NAMALWA (cell line): ENCODE data around the gene ATP5F1D.
"Not testable (repeated sequence)": the region's sequence is repeated elsewhere in the genome, so short reads cannot be mapped to it uniquely, and the experiment has no call there.

Experiments used
- DNase-seq: peaks from one replicate; pipeline ENCODE4 v3.0.0-alpha.2; 2015; ENCODE audit warnings: low spot score

ATP5F1D gene

DNA sequence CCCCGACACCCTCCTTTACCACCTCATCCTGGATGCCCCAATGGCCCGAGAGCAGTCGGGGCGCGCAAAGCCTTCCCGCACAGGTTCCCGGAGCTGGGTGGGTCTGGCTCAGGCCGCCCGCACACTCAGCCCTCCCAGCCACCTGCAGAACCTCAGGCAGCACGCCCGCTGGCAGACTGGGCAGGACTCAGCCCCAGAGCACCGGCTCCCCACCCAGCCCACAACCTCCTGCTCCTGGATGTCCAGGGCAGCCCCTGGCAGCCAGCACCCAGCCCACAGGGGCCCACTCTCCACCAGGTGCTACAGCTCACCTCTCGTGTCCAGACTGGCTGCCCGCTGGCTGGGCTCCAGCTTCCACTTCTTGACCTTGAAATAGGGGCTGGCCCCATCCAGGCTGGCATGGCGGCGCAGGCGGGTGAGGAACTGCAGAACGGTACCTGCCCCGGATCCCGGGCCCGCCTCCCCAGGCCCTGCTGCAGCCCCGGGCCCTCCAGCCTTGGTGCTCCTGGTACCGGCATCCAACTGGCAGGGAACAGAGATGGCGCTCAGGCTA lies 8.4 kb upstream of the ATP5F1D start:
- DNase-seq, result no peak

- DNase-seq, result no peak
These were observed 7.2 kb upstream of the ATP5F1D start for GRCh38 chr19:1234051-1234954.

- no peak for DNase-seq
These were observed 6.6 kb upstream of the ATP5F1D start for GRCh38 chr19:1234955-1235380.

DNA sequence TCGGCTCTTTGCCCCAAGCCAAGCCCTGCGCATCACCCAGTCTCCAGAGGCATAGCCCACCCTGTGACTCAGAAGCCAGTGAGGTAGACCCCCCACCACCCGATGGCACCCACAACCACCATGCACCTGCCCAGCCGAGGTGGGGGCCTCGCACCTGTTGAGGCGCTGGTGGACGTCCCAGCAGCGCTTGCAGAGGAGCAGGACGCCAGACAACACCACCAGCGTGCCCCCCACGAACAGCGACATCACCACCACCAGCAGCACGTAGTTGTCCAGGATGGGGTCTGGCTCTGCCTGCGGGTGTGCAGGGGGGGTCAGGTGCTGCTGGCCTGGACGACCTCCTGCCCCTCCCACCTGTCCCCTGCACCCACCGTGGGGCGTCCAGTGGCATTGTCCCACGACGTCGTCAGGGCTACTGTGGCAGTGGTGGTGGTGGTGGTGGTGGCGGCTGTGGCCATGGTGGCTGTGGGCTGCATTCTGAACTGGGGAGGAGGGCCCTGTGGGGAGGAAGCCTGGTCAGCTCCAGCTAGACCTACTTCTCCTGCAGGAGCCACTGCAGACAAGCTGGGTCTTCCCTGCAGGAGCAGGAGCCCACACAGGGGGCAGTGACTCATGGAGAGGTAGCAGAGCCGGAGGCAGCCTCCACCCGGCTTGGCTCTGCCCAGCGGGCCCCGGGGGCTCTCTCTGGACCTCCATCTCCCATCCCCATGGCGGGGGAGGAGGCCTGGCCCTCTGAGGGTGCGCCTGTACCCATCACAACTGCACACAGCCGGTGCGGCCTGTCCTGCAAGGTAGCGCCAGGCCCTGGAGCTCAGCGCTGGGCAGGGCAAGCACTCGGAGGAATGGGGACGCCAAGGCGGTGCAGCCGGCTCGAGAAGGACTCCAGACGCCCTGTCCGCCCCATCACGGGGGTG lies 5.7 kb upstream of the ATP5F1D start:
- DNase-seq, result no peak

- no peak for DNase-seq
These were observed 5.0 kb upstream of the ATP5F1D start for GRCh38 chr19:1236576-1236975.

DNA sequence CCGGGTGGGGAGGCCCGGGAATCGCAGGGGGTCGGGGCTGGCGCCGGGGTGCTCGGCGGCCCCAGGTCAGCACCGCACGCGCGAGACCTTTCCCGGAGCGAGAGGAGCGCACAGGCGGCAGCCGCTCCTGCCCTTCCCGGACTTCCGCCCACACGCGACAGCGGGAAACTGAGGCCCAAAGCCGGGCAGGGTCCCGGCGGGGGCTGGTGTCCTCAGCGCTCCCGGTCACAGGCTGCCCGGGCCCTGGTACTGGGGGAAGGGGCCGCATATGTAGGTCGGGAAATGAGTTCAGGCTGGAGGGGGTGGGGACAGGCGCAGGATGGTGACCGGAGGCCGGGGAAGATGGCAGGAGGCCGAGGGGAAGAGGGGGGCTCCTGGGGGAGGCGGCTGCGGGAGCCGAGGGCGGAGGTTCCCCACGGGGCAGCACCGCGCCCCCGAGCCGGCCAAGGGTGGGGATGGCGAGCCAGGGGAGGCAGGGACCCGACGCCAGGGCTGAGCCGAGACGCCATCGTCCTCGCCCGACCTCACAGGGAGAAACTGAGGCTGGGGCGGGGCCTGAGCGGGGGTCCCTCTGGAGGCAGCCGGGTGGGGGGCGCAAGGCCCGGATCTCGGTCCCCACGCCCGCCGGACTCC lies 4.4 kb upstream of the ATP5F1D start:
- no peak for DNase-seq

- DNase-seq, result no peak
These were observed 3.7 kb upstream of the ATP5F1D start, which contains the start of gene CBARP for GRCh38 chr19:1237754-1238368. Gene CBARP (minus strand): TSS chr19:1238005. CDS start chr19:1236100, 1,905 bp downstream.

GRCh38 chr19:1238369-1239303 lies 2.9 kb upstream of the ATP5F1D start:
- DNase-seq, result no peak

DNA sequence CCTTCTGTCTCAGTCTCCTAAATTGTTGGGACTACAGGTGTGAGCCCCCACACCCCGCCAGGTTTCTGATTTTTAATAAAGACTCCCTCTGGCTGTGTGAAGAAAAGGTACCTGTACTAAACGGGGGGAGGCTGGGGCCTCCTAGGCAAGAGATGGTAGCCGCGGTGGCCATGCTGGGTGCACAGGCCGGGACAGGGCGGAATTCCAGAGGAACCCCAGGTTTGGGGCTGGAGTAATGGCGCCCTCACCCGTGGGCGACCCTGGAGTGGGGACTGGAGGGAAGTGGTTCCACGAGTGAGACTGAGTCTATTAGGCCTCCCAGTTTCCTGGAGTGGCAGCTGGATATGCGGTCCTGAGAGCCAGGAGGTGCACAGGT lies 2.1 kb upstream of the ATP5F1D start:
- no peak for DNase-seq

GRCh38 chr19:1239796-1240737 lies 1.5 kb upstream of the ATP5F1D start:
- DNase-seq, result peak; percentile 94

GRCh38 chr19:1240925-1241324 lies 626 bp upstream of the ATP5F1D start:
- DNase-seq, result no peak

DNA sequence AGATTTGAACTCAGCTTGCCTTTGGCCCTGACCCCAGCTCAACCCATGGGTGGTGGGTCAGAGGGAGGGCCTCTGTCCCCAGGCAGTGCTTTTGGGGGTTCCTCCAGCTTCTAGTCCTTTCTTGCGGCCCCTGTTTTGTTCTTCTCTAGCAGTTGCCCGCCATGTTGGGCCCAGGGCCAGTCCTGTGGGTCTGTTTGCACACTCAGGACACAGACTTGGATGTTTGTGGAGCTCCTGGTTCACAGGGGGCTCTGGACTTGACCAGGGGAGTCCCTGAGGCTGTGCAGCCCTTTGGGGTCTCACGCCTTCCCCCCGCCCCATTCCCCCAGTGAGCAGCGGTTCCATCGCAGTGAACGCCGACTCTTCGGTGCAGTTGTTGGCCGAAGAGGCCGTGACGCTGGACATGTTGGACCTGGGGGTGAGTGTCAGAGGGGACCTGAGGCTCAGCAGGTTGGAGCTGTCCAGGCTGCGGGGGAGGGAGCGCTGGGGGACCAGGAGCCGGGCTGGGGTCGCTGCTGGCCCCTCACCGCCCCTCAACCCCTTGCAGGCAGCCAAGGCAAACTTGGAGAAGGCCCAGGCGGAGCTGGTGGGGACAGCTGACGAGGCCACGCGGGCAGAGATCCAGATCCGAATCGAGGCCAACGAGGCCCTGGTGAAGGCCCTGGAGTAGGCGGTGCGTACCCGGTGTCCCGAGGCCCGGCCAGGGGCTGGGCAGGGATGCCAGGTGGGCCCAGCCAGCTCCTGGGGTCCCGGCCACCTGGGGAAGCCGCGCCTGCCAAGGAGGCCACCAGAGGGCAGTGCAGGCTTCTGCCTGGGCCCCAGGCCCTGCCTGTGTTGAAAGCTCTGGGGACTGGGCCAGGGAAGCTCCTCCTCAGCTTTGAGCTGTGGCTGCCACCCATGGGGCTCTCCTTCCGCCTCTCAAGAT lies 2.5 kb downstream of the ATP5F1D start:
- DNase-seq, result peak; percentile 92

GRCh38 chr19:1244693-1245451 lies 3.3 kb downstream of the ATP5F1D start:
- no peak for DNase-seq

DNA sequence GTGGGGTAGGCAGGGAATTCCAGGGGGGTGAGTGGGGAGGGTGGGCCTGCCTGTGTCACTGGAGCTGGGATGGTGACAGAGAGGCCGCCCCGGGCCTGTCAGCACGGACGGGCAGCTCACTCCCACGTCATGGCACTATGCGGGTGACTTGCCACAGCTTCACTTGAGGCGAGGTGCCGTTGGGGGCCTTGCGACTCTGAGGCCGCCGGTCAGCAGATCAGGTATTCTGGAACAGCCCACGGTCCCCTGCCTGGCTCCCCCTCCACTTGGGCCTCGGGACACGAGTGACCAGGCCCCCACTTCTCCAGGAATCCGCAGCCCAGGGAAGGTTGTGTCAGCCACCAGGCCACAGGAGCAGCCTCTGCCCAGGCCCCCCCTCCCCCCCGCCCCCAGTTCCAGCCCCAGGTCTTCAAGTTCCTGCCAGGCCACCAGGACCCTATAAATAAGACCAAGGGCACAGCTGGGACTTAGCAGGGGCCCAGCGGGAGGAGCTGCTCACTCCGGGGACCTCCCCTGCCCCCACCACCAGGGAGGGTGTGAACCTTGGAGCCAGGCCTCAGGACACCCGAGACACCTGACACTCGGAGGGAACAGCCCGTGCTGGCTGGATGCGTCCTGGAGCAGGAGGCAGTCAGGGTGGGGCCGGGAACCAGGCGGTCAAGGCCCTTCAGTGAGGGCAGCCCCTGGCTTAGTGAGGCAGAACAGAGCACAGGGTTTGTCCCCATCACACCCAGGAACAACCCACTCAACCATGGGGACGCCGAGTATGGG lies 4.1 kb downstream of the ATP5F1D start:
- no peak for DNase-seq

DNA sequence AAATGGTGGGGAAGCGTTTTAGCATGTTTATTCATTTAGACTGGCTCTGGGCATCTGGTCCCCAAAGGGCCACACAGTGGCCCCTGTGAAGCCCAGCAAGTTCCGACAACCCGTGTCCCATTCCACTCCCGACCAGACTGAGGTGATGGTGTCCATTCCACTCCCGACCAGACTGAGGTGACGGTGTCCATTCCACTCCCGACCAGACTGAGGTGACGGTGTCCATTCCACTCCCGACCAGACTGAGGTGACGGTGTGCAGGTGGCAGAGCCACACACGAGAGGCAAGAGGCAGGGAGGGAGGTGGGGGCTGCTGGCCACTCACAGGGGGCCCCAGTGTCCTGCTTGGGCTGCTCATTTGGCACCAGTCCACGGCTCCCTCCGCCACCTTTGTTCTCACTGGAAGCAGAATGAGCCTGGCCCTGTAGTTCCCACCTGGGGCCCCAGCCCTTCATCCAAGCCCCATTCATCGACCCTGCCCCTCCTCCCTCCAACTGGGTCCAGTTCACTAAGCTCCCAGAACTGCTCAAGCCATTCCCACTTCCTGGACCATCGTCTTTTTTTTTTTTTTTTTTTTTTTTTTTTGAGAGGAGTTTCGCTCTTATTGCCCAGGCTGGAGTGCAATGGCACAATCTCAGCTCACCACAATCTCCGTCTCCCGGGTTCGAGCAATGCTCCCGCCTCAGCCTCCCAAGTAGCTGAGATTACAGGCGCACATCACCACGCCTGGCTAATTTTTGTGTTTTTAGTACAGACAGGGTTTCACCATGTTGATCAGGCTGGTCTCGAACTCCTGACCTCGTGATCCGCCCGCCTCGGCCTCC lies 4.9 kb downstream of the ATP5F1D start:
- DNase-seq, result not testable (repeated sequence)

DNA sequence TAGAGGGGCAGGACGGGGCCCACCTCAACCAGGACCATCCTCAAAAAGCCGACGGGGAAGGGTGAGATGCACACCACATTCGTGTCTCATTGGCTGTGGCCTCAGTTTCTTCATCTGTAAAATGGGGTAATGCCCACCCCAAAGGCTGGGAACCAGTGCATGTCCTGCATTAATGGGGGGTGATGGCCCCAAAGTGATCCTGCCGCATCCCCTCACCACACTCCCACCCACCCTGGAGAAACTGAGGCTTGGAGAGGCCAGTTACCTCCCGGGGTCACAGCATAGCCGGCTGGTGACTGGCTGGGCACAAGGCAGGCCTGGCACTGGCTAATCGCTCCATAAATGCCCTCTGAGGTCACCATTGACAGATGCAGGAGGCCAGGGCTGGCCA lies 6.2 kb downstream of the ATP5F1D start:
- DNase-seq, result no peak
